Measurements from ENCODE around the gene PTPRD. TPM values are rescaled to one million over a fixed set of nuclear protein-coding genes. Genes with fewer than 3 reads are reported as not detected.

PTPRD gene
- total and polyA plus RNA-seq, 2 experiments from 2014 or later, result 11.5 to 58.0 TPM

GRCh38 chr9:8779478-8779877 is 1833.3 kb downstream of the PTPRD start (continued):
- TF ChIP-seq REST (IDR thresholded peaks at IDR 0.05; ENCODE audit: unreplicated experiment), result no peak
- no peak for TF ChIP-seq EZH2phosphoT487 (IDR thresholded peaks at IDR 0.05; ENCODE audit: unreplicated experiment)
- TF ChIP-seq CTCF (conservative IDR thresholded peaks at IDR 0.05; ENCODE audit: low read depth in 2 of 2), result no peak
- TF ChIP-seq CREB1 (CRISPR knock-in tag; IDR thresholded peaks at IDR 0.05; ENCODE audit: low read depth), result no peak
- TF ChIP-seq JUNB (IDR thresholded peaks at IDR 0.05; ENCODE audit: unreplicated experiment), result no peak

- DNase-seq (ENCODE audit: low spot score) (no peak), ATAC-seq (peak; percentile 57)
- H3K79me2 ChIP-seq (replicated peaks; ENCODE audit: insufficient read depth), result 0 out of 2 replicates have a peak, but pooled peaks cover 3% of the 10 kb centered on the region
- H3K27ac Mint-ChIP-seq, result peak overlapping the region; percentile 20; the same call in 1 of the 2 replicates
- no peaks in the 10 kb centered on the region for H3K9me3 Mint-ChIP-seq
- H2AFZ ChIP-seq, result no peak overlapping the region
- peaks cover 30% of the 10 kb centered on the region for H3K4me1 Mint-ChIP-seq
- no peak overlapping the region for H3K4me3 Mint-ChIP-seq
- no peaks in the 10 kb centered on the region for H3K36me3 Mint-ChIP-seq (ENCODE audit: low read depth)
- H3K36me3 ChIP-seq (ENCODE audit: insufficient read depth), result no peaks in the 10 kb centered on the region
- TF ChIP-seq CREB1 (CRISPR knock-in tag; IDR thresholded peaks at IDR 0.05; ENCODE audit: low read depth) (no peak), JUNB (IDR thresholded peaks at IDR 0.05; ENCODE audit: unreplicated experiment) (no peak), NANOG (IDR thresholded peaks at IDR 0.05; ENCODE audit: borderline replicate concordance) (no peak), EZH2phosphoT487 (IDR thresholded peaks at IDR 0.05; ENCODE audit: unreplicated experiment) (no peak), ZNF331 (CRISPR knock-in tag; IDR thresholded peaks at IDR 0.05; ENCODE audit: low read depth) (no peak)
- peaks cover 2% of the 10 kb centered on the region for H3K27me3 Mint-ChIP-seq (ENCODE audit: insufficient read depth, low read depth, poor library complexity)
- no peak overlapping the region for H3K4me2 ChIP-seq
- no peak overlapping the region for H3K27ac ChIP-seq (ENCODE audit: low read depth)
- no peaks in the 10 kb centered on the region for H3K9me2 ChIP-seq (ENCODE audit: insufficient read depth)
- H3K27me3 ChIP-seq (ENCODE audit: insufficient read depth), result no peaks in the 10 kb centered on the region
- no peaks in the 10 kb centered on the region for H4K20me1 ChIP-seq (replicated peaks; ENCODE audit: insufficient read depth)
- peaks cover 11% of the 10 kb centered on the region; the same call in 1 of the 2 replicates for H3K4me1 ChIP-seq (ENCODE audit: insufficient read depth)
- no peaks in the 10 kb centered on the region for H3F3A ChIP-seq (replicated peaks; ENCODE audit: low read depth)
- no peak overlapping the region for H3K4me3 ChIP-seq
Measured at GRCh38 chr9:8778356-8778755, 1834.4 kb downstream of the PTPRD start.

GRCh38 chr9:8772302-8772701 is 1840.5 kb downstream of the PTPRD start:
- no peaks in the 10 kb centered on the region for H3K4me1 ChIP-seq (ENCODE audit: insufficient read depth)
- no peak overlapping the region for H3K4me3 ChIP-seq
- Mint-ChIP-seq H3K9me3 (no peaks in the 10 kb centered on the region), H3K4me1 (peaks cover 3% of the 10 kb centered on the region; the same call in 1 of the 3 replicates), H3K27ac (no peak overlapping the region), H3K27me3 (ENCODE audit: insufficient read depth, low read depth, poor library complexity) (no peaks in the 10 kb centered on the region), H3K36me3 (ENCODE audit: low read depth) (no peaks in the 10 kb centered on the region), H3K4me3 (no peak overlapping the region)
- H3F3A ChIP-seq (replicated peaks; ENCODE audit: low read depth), result no peaks in the 10 kb centered on the region
- H3K27ac ChIP-seq (ENCODE audit: low read depth), result no peak overlapping the region
- no peak overlapping the region for H2AFZ ChIP-seq
- no peaks in the 10 kb centered on the region for H3K27me3 ChIP-seq (ENCODE audit: insufficient read depth)
- no peaks in the 10 kb centered on the region for H4K20me1 ChIP-seq (replicated peaks; ENCODE audit: insufficient read depth)
- no peak overlapping the region for H3K4me2 ChIP-seq
- no peaks in the 10 kb centered on the region for H3K36me3 ChIP-seq (ENCODE audit: insufficient read depth)
- no peaks in the 10 kb centered on the region for H3K79me2 ChIP-seq (replicated peaks; ENCODE audit: insufficient read depth)
- ATAC-seq (no peak), DNase-seq (ENCODE audit: low spot score) (no peak)
- H3K9me2 ChIP-seq (ENCODE audit: insufficient read depth), result no peaks in the 10 kb centered on the region
- no peak for TF ChIP-seq CTCF (conservative IDR thresholded peaks at IDR 0.05; ENCODE audit: low read depth in 2 of 2)
- no peak for TF ChIP-seq JUNB (IDR thresholded peaks at IDR 0.05; ENCODE audit: unreplicated experiment)
